HepG2 (cell line): ENCODE data around the gene RNF183.

Experiments used
- CTCF ChIP-seq: sonication (generic); formaldehyde crosslinking; IDR thresholded peaks from 2 replicates; pipeline ENCODE4 v1.5.0; 2020; ENCODE audit warnings: mild to moderate bottlenecking, missing genetic modification reagents, moderate library complexity
- EED ChIP-seq: sonication (generic); formaldehyde crosslinking; IDR thresholded peaks from 2 replicates; pipeline ENCODE4 v1.5.0; 2020; ENCODE audit warnings: mild to moderate bottlenecking, missing genetic modification reagents
- HDAC1 ChIP-seq: sonication (generic); formaldehyde crosslinking; IDR thresholded peaks from 2 replicates; pipeline ENCODE4 v1.5.1; 2020; ENCODE audit warnings: mild to moderate bottlenecking, missing genetic modification reagents
- NFIC ChIP-seq: IDR thresholded peaks from 2 replicates; pipeline ENCODE4 v1.6.1; 2012; ENCODE audit warnings: mild to moderate bottlenecking, low read length, inconsistent platforms
- STAG1 ChIP-seq: sonication (generic); formaldehyde crosslinking; IDR thresholded peaks from 2 replicates; pipeline ENCODE4 v1.4.0; 2020; ENCODE audit warnings: missing genetic modification reagents
- ZBTB34 ChIP-seq: sonication (generic); formaldehyde crosslinking; IDR thresholded peaks from 2 replicates; pipeline ENCODE4 v1.8.0; 2022; ENCODE audit warnings: mild to moderate bottlenecking, missing genetic modification reagents

- TF ChIP-seq STAG1 (CRISPR knock-in tag): no peak
- no peak for TF ChIP-seq HDAC1 (CRISPR knock-in tag)
- no peak for TF ChIP-seq CTCF (CRISPR knock-in tag)
- TF ChIP-seq NFIC: no peak
- no peak for TF ChIP-seq EED (CRISPR knock-in tag)
- no peak for TF ChIP-seq ZBTB34 (CRISPR knock-in tag)
Observed at GRCh38 chr9:113306566-113306965, 3.4 kb upstream of the RNF183 start.
